NCI-H510A treated with DMSO at 0.1 percent for 48 hours (cell line): ENCODE data around the gene PIGU.
"Not testable (repeated sequence)": the region's sequence is repeated elsewhere in the genome, so short reads cannot be mapped to it uniquely, and the experiment has no call there.

Source experiments
- DNase-seq: peaks from one replicate; lab custom pipeline; 2025; lab: John Stamatoyannopoulos, UW

PIGU gene, protein sequence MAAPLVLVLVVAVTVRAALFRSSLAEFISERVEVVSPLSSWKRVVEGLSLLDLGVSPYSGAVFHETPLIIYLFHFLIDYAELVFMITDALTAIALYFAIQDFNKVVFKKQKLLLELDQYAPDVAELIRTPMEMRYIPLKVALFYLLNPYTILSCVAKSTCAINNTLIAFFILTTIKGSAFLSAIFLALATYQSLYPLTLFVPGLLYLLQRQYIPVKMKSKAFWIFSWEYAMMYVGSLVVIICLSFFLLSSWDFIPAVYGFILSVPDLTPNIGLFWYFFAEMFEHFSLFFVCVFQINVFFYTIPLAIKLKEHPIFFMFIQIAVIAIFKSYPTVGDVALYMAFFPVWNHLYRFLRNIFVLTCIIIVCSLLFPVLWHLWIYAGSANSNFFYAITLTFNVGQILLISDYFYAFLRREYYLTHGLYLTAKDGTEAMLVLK

DNA sequence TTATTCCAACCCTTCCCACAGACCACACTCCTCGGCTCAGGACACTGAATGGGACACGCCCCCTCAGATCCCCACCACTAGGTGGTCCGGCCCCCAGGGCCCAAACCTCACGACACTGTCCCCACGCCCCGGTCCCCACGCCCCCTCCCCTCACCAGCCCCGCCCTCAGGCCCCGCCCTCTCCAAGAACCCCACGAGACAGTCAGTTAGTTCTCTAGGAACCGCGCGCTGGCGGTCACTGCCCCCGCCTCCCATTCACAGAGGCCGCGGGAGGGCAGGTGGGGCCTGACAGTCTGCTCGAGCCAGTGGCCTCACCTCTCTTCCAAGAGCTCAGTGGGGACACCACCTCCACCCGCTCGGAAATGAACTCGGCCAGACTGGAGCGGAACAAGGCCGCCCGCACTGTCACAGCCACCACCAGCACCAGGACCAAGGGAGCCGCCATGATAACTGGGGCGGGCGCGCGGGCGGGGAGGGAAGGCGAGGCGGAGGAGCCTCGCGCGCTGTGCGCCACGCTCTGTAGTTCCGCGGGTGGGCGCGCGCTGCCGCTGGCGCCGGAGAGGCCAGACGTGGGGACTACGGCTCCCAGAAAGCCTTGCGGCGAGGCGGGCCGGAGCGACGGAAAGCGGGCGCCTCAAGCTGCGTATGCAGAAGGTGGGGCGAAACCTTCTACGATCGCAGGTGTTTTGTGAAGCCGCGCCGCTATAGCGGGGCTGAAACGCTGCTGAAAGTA is at the start of gene PIGU:
PIGU (minus strand) TSS at position 451 of the 732 bp plus-strand sequence; CDS start at position 444, 7 bp downstream.
- peak; percentile 97 for DNase-seq

DNA sequence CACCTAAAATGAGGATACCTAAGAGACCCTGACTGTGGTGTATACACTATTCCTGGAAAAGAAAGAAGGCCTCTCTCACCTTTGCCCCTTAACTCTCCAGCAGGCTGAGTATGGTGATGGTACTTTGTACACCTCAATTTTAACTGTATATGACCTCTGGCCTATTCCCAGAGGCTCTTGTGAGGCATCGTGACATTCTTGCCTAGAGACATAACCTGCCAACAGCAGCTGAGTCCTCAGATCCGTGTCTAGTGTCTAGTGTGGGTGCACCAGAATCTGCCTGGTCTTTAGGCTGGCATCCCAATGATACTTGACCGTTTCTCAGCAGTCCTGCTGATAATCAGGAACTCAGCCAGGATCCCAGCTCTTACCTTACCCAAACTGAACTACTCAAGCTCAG is 47.3 kb upstream of the PIGU start:
- DNase-seq: no peak

DNA sequence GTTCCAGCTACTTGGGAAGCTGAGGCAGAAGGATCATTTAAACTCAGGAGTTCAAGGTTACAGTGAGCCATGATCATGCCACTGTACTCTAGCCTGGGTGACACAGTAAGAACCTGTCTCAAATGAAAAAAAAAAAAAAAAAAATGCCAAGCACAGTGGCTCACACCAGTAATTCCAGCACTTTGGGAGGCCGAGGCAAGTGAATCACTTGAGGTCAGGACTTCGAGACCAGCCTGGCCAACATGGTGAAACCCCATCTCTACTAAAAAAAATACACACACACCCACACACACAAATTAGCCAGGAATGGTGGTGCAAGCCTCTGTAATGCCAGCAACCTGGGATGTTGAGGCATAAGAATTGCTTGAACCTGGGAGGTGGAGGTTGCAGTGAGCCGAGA is 45.7 kb upstream of the PIGU start:
- not testable (repeated sequence) for DNase-seq

- no peak for DNase-seq
These were observed 43.4 kb upstream of the PIGU start for GRCh38 chr20:34720266-34720665.

DNA sequence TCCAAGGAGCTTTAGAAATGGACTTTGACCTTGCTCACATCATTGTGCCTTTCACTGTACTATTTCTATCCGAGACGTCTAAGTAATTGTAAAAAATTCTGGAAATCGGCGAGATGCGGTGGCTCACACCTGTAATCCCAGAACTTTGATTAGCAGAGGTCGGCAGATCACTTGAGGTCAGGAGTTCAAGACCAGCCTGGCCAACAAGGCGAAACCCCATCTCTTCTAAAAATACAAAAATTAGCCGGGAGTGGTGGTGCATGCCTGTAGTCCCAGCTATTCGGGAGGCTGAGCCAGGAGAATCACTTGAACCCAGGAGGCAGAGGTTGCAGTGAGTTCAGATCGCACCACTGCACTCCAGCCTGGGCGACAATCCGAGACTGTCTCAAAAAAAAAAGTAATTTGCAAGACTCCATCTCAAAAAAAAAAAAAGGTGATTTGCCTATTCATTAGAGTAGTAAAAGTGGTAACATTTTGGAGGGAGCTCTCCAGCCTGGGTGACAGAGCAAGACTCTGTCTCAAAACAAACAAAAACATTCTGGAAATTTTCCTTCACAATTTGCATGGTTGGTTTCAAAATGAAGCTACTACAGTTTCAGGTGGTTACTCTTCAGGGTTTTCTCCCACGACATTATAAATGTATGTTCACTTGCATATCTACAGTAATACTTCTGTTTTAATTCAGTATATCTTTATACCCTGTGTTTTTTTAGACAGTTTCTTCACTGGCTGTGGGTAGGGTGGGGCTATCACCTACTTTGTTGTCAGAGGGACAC is 42.5 kb upstream of the PIGU start:
- not testable (repeated sequence) for DNase-seq

DNA sequence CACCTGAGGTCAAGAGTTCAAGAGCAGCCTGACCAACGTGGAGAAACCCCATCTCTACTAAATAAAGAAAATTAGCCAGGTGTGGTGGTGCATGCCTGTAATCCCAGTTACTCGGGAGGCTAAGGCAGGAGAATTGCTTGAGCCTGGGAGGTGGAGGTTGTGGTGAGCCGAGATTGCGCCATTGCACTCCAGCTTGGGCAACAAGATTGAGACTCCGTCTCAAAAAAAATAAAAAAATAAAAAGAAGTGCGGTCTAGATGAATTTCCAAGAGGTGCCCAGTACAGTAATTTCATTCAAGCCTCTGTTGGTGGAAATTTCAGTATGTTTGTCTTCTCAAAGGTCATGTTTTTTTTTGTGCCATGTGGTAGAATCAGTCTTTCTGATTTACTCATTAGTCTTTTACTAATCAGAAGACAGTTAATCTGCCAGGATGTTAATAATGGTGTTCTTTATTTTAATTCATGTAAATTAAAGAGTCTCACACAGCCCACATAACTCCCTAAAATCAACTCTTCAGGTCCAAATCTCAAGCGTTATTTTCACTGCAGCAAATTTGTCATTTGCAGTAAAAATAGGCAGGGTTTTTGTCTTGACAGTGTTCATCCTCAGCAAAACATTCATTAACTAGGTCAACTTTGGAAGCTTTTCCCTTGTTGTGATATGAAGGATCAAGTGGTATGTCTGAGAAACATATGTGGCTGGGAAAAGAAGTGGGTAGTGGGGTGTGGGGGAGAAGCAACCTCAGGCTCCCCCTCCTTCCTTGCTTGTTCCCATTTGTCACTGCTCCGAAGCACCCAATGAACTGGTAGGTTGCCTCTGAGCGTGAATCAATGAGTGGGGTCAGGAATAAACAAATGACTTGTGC is 40.6 kb upstream of the PIGU start:
- no peak for DNase-seq

DNA sequence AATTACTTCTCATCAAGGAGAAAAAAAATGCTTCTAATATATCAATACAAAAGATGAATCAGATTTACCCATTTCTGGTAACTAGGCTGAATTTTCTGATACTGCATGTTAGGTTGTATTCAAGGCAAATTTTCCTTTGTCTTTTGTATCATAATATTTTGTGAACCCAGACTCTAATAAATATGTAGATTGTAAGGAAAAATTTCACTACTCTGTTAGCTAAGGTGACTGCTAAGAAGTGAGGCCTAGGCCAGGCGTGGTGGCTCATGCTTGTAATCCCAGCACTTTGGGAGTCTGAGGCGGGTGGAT is 40.0 kb upstream of the PIGU start:
- DNase-seq: no peak

GRCh38 chr20:34715384-34715783 is 38.5 kb upstream of the PIGU start:
- no peak for DNase-seq

GRCh38 chr20:34713944-34714515 is 37.1 kb upstream of the PIGU start:
- not testable (repeated sequence) for DNase-seq

- no peak for DNase-seq
These were observed 36.5 kb upstream of the PIGU start for GRCh38 chr20:34713194-34713943.

DNA sequence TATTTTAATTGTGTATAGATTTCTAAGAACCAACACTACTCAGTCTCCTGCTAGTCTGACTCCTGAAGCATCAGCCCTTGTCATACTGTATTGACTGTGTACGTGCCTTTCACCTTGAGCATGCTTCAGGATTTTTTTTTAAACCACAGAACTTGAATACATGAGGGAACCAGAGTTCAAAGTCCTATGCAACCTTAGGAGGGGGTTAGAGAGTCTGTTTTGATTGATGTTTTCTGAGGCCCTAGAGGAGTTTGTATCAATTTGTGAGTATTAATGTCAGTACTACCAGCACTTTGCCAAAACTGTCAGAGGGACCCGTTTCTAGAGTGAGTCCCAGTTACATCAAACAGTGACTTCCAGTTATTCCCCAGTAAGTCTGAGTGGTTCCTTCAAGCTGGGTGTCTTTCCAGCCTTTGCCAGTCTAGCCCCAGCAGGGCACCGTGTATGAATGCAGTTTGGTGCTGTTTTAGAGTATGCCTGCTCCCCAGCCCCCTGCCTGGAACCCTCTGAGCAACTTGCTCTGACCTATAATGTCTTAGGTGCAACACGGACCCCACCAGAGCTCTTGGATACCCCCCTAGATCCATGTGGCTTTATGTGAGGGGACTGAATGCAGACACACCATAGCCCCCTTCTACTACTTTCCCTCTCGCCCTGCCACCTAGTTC is 35.8 kb upstream of the PIGU start:
- no peak for DNase-seq

DNA sequence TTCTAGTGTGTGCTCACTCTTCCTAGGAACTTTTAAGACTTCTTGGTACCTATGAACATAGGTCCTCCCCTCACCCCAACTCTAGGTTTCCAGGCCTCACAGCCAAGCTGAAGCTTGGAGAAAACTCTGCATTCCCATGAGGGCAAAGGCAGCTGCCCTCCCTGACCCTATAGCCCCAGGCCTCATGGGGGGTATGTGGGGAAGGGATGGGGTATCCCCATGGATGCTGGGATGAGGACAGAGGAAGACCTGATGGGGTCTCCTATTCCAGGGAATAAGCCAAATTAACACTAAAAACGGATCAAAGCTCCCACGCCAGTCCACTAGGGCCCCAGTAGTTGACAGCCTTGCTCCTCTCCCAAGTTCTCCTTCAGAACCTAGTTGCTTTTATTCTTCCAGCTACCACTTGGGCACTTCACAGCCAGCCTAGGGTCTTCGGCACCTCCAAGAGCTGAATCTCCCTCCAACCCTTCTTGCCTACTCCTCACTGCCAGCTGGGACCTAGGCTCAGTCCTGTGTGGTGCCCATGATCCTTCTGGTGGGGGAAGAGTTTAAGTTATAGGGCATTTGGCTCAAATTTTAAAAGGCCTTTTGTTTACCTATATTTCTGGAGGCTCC is 35.0 kb upstream of the PIGU start:
- no peak for DNase-seq

DNA sequence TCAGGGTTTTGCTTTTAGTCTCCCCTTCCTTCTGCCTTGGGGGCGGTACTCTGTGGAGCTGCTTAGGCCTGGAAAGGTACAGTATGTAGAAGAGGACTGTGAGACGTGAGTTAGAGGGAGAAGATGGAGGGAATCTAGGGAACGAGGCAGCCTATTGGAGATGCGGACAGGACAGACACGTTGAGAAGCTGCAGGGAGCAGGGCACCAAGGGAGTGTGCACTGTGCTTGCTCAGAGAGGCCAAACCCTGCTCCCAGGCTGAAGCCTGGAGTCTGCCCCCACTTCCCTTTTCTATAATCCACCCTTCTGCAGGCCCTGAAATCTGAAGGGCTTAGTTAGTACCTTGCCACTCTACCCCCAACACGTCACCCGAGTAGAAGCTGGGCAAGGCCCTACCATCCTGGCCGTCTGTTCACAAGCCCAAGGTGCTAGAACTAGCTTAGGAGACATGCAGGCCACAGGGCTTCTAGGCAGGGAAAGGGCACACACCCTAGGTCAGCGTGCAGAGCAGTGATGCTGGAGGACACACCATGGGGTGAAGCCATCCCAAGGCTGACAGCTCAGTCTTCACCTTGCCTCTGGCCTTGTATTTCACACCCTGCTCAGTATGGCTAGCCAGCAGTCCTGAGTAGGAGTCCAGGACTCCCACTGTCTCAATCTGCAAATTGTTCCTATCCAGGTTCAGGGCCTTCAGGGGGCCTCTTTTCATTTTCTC is 34.1 kb upstream of the PIGU start:
- DNase-seq: no peak

- no peak for DNase-seq
These were observed 33.6 kb upstream of the PIGU start for GRCh38 chr20:34710568-34710839.

DNA sequence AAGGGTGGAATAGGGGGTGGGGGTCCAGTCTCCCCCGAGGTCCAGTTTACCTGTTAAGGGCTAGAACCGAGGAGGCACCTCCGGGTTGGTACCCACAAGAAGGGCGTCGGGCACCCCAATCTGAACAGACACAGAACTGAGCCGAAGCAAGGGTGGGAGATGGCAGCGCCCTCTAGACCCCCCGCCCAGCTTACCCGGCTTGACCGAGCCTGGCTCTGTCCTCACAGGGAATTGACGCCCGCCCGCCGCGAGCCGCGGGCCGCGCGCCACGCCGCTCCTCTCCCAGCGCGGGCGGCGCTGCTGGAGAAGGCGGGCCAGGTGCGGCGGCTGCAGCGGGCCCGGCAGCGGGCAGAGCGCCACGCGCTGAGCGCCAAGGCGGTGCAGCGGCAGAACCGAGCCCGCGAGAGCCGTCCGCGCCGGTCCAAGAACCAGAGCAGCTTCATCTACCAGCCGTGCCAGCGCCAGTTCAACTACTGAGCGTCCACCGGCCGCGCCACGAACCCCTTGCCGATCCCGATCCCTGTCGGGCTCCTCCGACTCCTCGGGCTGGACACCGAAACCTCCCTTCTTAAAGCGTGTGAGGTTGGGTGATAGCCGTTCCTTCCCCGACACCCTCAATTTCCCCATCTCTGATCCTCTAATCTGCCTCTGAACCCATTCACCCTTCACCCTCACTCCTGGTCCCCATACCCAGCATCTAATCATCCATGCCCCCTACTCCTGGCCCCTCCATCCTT is 33.1 kb upstream of the PIGU start:
- DNase-seq: peak; percentile 60

DNA sequence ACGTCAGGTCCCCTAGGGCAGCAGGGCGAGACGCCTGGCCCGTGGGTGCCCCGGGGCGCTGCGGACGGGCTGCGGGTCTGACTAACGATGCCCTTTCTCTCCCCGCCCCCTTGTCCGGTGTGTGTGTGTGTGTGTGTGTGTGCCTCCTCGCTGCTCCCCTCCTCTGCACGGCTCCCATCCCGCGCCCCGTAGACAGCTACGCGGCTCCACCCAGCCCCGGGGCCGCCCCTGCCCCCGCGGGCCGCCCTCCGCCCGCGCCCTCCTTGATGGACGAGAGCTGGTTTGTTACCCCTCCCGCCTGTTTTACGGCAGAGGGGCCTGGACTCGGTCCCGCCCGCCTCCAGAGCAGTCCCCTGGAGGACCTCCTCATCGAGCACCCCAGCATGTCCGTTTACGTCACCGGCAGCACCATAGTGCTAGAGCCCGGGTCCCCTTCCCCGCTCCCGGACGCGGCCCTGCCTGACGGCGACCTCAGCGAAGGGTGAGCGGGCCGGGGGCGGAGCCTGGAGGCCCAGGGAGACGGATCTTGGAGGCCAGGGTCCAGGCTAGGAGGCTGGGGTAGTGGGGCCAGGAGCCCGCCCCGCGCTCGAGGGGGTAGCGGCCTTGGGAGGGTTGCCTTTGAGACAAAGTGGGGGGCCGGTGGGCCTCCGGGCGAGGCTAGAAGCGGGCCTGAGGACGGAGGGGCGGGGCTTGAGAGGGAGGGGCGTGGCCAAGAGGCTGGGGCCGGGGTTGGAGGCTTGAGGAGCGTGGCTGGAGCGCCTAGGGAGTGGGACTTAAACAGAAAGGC is 32.3 kb upstream of the PIGU start:
- DNase-seq: peak; percentile 69

DNA sequence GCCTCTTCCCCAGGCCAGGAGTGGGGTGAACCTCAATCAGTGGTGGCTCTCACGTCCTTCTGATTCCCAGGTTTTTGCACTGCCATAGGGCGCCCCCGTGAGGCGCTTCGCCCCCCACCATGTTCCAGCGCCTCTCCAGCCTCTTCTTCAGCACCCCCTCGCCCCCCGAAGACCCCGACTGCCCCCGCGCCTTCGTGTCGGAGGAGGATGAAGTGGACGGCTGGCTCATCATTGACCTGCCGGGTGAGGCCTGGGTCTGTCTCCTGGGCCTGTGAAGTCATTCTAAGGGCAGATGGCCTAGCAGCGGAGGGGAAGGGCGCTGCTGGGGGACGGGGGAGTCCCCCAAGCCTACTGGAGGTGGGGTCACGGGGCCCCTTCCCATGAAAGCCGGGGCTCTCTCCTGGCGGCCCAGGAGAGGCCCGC is 31.7 kb upstream of the PIGU start:
- peak; percentile 50 for DNase-seq
